Posterior cingulate gyrus (tissue), 11 donors: ENCODE results near the gene GARIN5A.

ENCODE experiments used
- DNase-seq, 10 donors: peaks; one replicate each; pipeline versions ENCODE4 v3.0.0 to v3.0.0-alpha.2; 2020 to 2021; ENCODE audit warnings: mixed read lengths in 3 of 10
- intact Hi-C: fragments of 100-400 bp; cut with DNase I; formaldehyde crosslinking; loops from one replicate; pipeline ENCODE4 v1.15.1; 2023

The GARIN5A gene

DNA sequence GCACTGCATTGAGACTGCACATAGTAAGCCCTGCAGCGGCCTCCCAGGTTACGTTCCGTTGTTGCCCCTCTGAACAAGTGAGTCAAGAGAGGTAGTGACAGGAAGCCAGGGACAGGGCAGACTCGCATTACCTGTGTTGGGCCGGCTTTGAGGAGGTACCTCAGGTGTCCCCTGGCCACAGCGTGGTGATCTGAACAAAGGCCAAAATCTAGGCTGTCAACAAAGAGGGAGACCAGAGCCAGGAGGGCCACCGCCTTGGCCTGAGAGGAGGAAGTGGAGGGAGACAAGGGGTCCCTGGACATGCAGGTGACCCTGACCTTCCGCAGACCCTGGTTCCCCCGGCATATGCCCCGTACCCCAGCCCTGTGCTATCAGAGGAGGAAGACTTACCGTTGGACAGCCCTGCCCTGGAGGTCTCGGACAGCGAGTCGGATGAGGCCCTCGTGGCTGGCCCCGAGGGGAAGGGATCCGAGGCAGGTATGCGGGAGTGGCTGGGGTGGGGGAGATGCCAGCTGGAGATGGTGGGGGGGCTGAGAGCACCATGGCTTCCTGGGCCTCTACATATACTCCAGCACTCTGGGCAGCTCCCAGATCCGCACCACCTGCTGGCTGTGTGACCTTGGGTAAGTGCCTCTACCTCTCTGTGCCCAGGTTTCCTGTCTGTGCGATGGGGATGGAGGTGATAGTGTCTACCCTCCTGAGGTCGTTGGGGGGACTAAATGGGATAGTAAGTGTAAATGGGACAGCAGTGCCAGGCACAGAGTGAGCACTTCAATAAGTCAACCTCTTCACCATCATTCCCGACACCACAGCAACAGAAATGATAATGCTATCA is 53.2 kb downstream of the GARIN5A start:
- intact Hi-C loops = no loop called here
- no peak for DNase-seq

DNA sequence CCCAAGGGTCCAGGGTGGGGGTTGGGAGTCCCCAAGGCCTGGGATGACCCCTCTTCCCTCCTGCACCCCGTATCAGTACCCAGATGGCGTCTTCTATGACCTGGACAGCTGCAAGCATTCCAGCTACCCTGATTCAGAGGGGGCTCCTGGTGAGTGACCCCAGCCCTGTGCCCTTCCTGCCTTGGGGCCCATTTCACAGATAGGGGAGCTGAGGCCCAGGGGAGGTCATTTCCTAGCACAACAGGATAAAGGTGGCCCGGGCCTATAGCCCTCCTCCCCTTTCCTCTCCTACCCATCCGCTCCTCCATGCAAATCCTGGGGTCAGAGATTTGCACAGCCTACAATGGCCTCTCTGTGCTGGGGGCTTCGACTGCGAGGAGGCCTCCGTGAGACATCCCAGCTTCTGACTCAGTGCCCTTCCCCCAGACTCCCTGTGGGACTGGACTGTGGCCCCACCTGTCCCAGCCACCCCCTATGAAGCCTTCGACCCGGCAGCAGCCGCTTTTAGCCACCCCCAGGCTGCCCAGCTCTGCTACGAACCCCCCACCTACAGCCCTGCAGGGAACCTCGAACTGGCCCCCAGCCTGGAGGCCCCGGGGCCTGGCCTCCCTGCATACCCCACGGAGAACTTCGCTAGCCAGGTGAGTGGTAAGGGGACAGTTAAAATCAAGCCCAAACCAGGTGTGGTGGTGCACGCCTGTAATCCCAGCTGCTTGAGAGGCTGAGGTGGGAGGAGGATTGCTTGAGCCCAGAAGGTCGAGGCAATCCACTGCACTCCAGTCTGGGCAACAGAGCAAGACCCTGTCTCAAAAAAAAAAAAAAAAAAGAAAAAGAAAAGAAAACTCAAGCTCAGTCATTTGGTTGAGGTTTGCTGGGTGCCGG is 54.0 kb downstream of the GARIN5A start:
- intact Hi-C loops = no loop called here
- no peak for DNase-seq

DNA sequence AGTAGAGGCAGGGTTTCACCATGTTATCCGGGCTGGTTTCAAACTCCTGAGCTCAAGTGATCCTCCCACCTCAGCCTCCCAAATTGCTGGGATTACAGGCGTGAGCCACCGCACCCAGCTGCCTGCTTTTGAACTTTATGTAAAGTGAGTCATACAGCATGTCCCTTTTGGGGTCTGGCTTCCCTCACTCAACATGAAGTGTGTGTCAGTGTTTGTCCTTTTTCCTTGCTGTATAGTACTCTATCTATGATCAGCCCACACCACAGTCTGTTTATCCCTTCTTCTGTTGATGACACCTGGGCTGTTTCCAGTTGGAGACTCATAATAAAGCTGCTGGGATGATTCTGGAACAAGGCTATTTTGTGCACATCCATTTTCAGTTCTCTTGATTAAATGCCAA is 55.8 kb downstream of the GARIN5A start:
- DNase-seq = no peak
- intact Hi-C loops = no loop called here

DNA sequence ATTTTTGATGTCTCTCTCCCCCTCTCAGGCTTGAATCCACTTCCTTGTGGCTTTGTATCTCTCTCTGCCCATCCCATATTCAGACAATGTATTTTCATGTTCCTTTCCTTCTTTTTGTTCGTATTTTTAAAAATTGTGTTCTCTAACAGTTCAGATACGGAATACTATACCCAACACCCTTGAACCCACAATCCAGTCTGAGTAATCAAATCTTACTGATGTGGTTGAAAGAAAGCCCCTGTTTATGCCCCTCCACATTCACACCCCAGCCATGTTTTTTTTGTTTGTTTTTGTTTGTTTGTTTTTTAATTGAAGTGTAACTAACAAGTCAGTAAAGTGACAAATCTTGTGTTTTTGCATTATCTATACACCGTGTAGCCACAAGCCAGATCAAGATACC is 56.5 kb downstream of the GARIN5A start:
- no peak for DNase-seq
- intact Hi-C loops = no loop called here

DNA sequence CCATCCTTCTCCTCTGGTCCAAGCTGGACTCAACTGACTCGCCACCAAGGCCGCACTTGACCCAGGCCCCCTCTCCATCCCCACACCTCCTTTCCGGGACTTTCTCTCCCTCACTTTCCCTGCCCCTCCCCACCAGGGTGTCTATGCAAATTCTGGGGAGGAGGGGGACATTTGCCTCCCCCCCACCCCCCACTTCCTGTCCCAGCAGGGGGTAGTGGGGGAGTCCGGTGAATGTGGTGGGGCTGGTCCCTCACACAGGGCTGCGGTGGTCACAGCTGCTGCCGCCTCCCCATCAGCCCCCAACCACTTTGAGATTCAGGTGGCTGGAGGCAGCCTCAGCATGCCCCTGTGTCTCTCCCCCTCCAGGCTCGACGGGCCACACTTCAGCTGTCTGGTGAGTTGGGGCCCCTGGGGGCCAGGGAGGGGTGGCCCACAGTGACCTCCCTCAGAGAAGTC is 57.0 kb downstream of the GARIN5A start:
- intact Hi-C loops = no loop called here
- DNase-seq = no peak

DNA sequence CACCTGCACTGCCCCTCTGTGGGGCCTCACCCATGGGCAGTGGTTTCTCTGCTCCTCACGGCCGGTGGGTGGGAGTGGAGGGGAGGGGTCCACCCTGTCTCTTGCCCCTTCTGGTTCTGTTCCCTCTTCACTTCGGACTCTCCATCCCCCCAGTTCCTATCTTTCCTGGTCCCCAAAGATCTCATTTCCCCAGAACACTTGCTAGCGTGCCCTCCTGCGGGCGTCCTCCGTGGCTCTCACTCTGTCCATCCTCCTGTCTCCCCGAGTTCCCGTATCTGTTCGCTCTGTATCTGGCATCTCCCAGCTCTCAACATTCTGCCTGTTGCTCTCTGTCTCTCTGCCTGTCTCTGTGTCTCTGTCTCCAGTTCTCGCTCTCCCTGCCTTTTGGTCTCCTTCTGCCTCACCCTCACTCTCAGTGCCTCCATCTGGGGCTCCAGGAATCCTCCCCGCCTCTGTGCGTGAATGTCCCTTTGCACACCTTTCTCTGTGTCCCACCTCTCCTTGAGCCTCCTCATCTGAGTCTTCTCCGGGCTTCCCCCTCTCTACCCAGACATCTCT is 57.5 kb downstream of the GARIN5A start:
- no peak for DNase-seq

DNA sequence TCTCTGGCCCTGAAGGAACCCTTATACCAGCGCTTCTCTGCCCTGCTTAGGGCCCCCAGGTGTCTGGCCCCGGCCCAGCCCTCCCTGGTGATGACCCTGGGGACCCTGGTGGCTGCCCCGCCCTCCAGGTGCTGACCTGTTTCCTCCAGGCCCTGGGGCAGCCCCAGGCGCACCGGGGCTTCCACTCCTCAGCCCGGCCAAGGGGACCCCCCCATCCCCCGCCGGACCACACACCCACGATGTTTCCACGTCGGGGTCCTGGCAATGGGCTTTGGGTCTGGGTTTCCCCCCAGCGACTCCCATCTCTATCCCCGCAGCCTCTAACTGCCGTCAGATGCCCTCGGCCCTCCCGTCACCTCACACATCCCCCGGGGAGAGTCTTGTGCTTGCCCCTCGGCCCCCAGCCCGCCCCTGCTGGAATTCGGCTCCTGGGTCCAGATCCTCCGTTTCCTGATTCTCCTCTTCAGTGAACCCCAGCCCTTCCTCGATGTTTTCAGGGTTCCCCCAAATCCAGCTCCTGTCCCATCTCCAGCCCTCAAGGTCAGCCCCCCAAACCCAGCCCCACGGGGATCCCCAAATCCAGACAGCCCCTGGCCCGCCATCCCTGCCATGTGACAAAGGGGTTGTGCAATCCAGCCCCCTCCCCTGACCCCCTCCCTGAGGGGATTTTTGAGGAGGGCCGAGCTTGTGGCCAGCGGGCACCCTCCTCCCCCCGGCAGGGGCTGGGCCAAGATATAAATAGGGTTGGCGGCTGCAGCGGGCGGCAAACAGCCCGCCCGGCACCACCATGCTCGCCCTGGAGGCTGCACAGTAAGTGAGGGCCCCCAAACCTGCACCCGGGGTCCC is 58.2 kb downstream of the GARIN5A start, which contains the start of gene SPIB:
SPIB (plus strand) TSS at position 763 of the 846 bp plus-strand sequence; CDS start at position 788, 25 bp downstream.
- intact Hi-C loops = no loop called here
- no peak for DNase-seq

More for the DNA sequence above, 57.5 kb downstream of the GARIN5A start:
- intact Hi-C loops = no loop called here

DNA sequence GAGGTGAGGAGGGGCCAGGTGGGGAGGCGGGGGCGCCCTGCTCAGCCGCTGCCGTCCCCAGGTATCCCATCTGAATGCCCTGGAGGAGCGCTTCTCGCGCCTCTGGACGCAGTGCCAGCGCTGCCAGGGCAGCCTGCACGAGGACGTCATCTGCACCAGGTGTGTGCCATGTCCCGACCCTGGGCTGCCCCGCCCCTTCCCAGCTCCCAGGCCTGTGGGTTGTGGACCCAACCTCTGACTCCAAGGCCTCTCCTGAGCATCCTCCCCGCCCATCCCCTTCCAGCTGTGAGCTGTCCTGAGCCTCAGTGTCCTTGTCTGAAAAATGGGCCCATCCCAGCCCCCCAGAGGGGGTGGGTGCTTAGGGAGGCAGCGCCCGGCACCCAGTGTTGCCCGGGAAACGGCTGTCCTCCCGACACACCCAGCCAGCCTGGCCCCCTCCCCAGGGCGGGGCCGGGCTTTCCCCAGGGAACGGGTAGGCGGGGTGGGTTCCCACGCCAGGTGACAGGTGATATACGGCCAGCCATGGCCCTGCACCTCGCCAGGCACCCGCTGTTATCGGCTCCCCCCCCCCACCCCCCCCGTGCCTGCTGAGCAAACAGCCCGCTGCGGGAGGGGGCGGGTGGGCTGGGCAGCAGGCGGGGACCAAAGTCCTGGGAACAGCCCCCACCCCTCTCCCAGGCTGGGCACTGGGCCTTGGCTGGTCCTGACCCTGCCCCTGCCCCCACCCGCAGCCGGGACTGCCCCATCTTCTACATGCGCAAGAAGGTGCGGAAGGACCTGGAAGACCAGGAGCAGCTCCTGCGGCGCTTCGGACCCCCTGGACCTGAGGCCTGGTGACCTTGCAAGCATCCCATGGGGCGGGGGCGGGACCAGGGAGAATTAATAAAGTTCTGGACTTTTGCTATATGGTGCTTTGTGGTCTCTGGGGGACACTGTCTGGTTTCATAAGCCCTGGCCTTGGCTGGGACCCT is 59.3 kb downstream of the GARIN5A start:
- intact Hi-C loops = no loop called here
- no peak for DNase-seq
